Neural cell (in vitro differentiated cells): ENCODE data around the gene SPHK2. TPM values are rescaled to one million over a fixed set of nuclear protein-coding genes. Genes with fewer than 3 reads are reported as not detected.

Source experiments
- H2AFZ ChIP-seq: fragments of 200-600, 300-800 bp; sonication (generic), shearing (Covaris generic); 2 replicates; pipeline ENCODE4 v1.6.0; 2014; ENCODE audit warnings: low read depth, mild to moderate bottlenecking, antibody characterized with exemption, low read length, moderate library complexity
- H3F3A ChIP-seq: fragments of 200-600 bp; shearing (Covaris generic); 2 replicates; pipeline ENCODE4 v1.6.1; 2016; ENCODE audit warnings: mild to moderate bottlenecking, moderate library complexity, mixed read lengths, antibody characterized with exemption, low read length; ENCODE audit not compliant: insufficient read depth, poor library complexity, severe bottlenecking
- H3K27ac ChIP-seq: fragments of 200-600, 300-800 bp; sonication (generic), shearing (Covaris generic); 2 replicates; pipeline ENCODE4 v1.5.1; 2014; ENCODE audit warnings: mild to moderate bottlenecking, low read length, moderate library complexity
- H3K27me3 ChIP-seq: fragments of 300-800, 200-600 bp; sonication (generic), shearing (Covaris generic); 2 replicates; pipeline ENCODE4 v1.6.0; 2014; ENCODE audit warnings: mild to moderate bottlenecking, low read depth, low read length, moderate library complexity; ENCODE audit not compliant: insufficient read depth
- H3K36me3 ChIP-seq: fragments of 300-800, 200-600 bp; sonication (generic), shearing (Covaris generic); 2 replicates; pipeline ENCODE4 v1.5.1; 2014; ENCODE audit warnings: mild to moderate bottlenecking, antibody characterized with exemption, low read length, moderate library complexity; ENCODE audit not compliant: insufficient read depth
- H3K4me2 ChIP-seq: fragments of 300-800, 200-600 bp; sonication (generic), shearing (Covaris generic); 2 replicates; pipeline ENCODE4 v1.6.0; 2014; ENCODE audit warnings: mild to moderate bottlenecking, low read length
- H3K4me3 ChIP-seq: fragments of 300-800, 200-600 bp; sonication (generic), shearing (Covaris generic); 2 replicates; pipeline ENCODE4 v1.5.1; 2014; ENCODE audit warnings: mild to moderate bottlenecking, low read length, moderate library complexity
- H3K79me2 ChIP-seq: fragments of 200-600 bp; shearing (Covaris generic); replicated peaks from 2 replicates; pipeline ENCODE4 v1.6.0; 2014; ENCODE audit warnings: mild to moderate bottlenecking, low read length, moderate library complexity; ENCODE audit not compliant: insufficient read depth
- H3K9ac ChIP-seq: fragments of 300-800, 200-600 bp; sonication (generic), shearing (Covaris generic); 2 replicates; pipeline ENCODE4 v1.6.1; 2016; ENCODE audit warnings: mild to moderate bottlenecking, low read length, mixed read lengths
- H3K9me2 ChIP-seq: fragments of 200-600 bp; shearing (Covaris generic); 2 replicates; pipeline ENCODE4 v1.6.1; 2016; ENCODE audit warnings: mild to moderate bottlenecking, low read length, mixed read lengths; ENCODE audit not compliant: insufficient read depth
- H3K9me3 ChIP-seq: fragments of 200-600, 300-800 bp; sonication (generic), shearing (Covaris generic); 2 replicates; pipeline ENCODE4 v1.6.1; 2016; ENCODE audit warnings: mild to moderate bottlenecking, mixed run types, low read length, moderate library complexity, mixed read lengths
- H4K20me1 ChIP-seq: fragments of 200-600 bp; shearing (Covaris generic); 2 replicates; pipeline ENCODE4 v1.6.1; 2016; ENCODE audit warnings: mild to moderate bottlenecking, mixed run types; ENCODE audit not compliant: insufficient read depth
- CTCF ChIP-seq: fragments of 450-650 bp; IDR thresholded peaks from 2 replicates; pipeline ENCODE4 v1.5.1; 2014; ENCODE audit warnings: antibody characterized with exemption, mild to moderate bottlenecking, moderate library complexity; ENCODE audit not compliant: poor library complexity, severe bottlenecking
- EP300 ChIP-seq: fragments of 450-650 bp; conservative IDR thresholded peaks from 2 replicates; pipeline ENCODE4 v1.6.1; 2014; ENCODE audit warnings: antibody characterized with exemption, mild to moderate bottlenecking, moderate library complexity; ENCODE audit not compliant: poor library complexity, severe bottlenecking
- MXI1 ChIP-seq: fragments of 450-650 bp; conservative IDR thresholded peaks from 2 replicates; pipeline ENCODE4 v1.6.1; 2014; ENCODE audit warnings: antibody characterized with exemption, mild to moderate bottlenecking; ENCODE audit not compliant: poor library complexity, severe bottlenecking
- POLR2AphosphoS5 ChIP-seq: IDR thresholded peaks from 2 replicates; pipeline ENCODE4 v1.6.1; 2012
- RAD21 ChIP-seq: fragments of 450-650 bp; conservative IDR thresholded peaks from 2 replicates; pipeline ENCODE4 v1.6.1; 2014; ENCODE audit warnings: antibody characterized with exemption, mild to moderate bottlenecking, moderate library complexity
- REST ChIP-seq: IDR thresholded peaks from 2 replicates; pipeline ENCODE4 v1.6.1; 2012; ENCODE audit warnings: borderline replicate concordance
- TAF1 ChIP-seq: IDR thresholded peaks from 2 replicates; pipeline ENCODE4 v1.6.1; 2012; ENCODE audit warnings: low read depth
- polyA plus RNA-seq: library from polyadenylated mRNA; depleted of rRNA; stranded (reverse); fragments of >200 nt; gene quantifications from 2 replicates; pipeline ENCODE4 v1.2.3, GENCODE V29; 2014

SPHK2 gene
- polyA plus RNA-seq, 1 donor from 2014 or later = 22.6 TPM

- TF ChIP-seq REST = peak; percentile 4
- TF ChIP-seq TAF1 = no peak
- no peak for TF ChIP-seq RAD21
- Histone ChIP-seq H3K27ac (peak overlapping the region; percentile 83), H3K9ac (peak overlapping the region; percentile 74), H2AFZ (no peak overlapping the region), H3K36me3 (no peaks in the 10 kb centered on the region), H3K9me2 (no peaks in the 10 kb centered on the region), H3K4me2 (peak overlapping the region; percentile 54), H3K27me3 (no peaks in the 10 kb centered on the region), H3K4me3 (peak overlapping the region; percentile 66), H4K20me1 (no peaks in the 10 kb centered on the region), H3F3A (peaks cover 8% of the 10 kb centered on the region), H3K79me2 (no peaks in the 10 kb centered on the region), H3K9me3 (no peaks in the 10 kb centered on the region)
Measured at GRCh38 chr19:48635966-48636858, 16.9 kb downstream of the SPHK2 start.

- TF ChIP-seq RAD21 = peak; percentile 12
- TF ChIP-seq MXI1 = no peak
- TF ChIP-seq CTCF = peak; percentile 27
- Histone ChIP-seq H3F3A (peaks cover 8% of the 10 kb centered on the region), H3K36me3 (no peaks in the 10 kb centered on the region), H3K4me3 (peak within 1 kb of the TSS; percentile 66), H3K9me3 (no peaks in the 10 kb centered on the region), H3K9ac (peak within 1 kb of the TSS; percentile 74), H2AFZ (no peak within 1 kb of the TSS), H3K9me2 (no peaks in the 10 kb centered on the region), H3K79me2 (no peaks in the 10 kb centered on the region), H3K27ac (peak within 1 kb of the TSS; percentile 83), H4K20me1 (no peaks in the 10 kb centered on the region), H3K27me3 (no peaks in the 10 kb centered on the region), H3K4me2 (peak within 1 kb of the TSS; percentile 44)
Measured at GRCh38 chr19:48636859-48637448, 17.6 kb downstream of the SPHK2 start, which contains the start of gene DBP. Gene DBP, minus strand, starts transcription at chr19:48637379. Its CDS starts 385 bp downstream, at chr19:48636994.

- Histone ChIP-seq H3K9ac (peak overlapping the region; percentile 74), H3K4me3 (peak overlapping the region; percentile 66), H3K36me3 (no peaks in the 10 kb centered on the region), H3K27me3 (no peaks in the 10 kb centered on the region), H3K79me2 (no peaks in the 10 kb centered on the region), H3K4me2 (peak overlapping the region; percentile 34), H2AFZ (no peak overlapping the region), H3K27ac (peak overlapping the region; percentile 83), H3K9me3 (no peaks in the 10 kb centered on the region), H4K20me1 (no peaks in the 10 kb centered on the region), H3F3A (peaks cover 8% of the 10 kb centered on the region), H3K9me2 (no peaks in the 10 kb centered on the region)
- TF ChIP-seq MXI1 = peak; percentile 83
- no peak for TF ChIP-seq EP300
- TF ChIP-seq RAD21 = no peak
- TF ChIP-seq CTCF = no peak
- TF ChIP-seq REST = no peak
- TF ChIP-seq POLR2AphosphoS5 = no peak
Measured at GRCh38 chr19:48637449-48637947, 18.2 kb downstream of the SPHK2 start.
